ENCODE results near the gene TUBGCP3.

DNA sequence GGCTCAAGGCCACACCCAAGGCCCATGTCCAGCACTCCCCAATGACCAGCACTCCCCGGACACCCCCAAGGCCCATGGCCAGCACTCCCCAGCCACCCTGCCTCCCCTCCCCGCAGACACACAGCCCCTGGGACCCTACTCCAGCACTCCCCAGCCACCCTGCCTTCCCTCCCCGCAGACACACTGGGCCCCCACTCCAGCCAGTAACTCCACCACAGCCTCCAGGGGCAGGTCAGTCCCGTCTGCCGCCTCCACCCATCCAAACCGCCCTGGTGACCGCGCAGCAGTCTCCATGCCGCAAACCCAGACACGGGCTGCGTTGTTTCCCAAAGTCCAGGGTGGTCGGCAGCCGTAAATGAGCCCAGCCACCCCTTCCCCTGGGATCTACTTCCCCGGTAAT lies 141.1 kb downstream of the TUBGCP3 start:
- TF ChIP-seq, protein P1, sequence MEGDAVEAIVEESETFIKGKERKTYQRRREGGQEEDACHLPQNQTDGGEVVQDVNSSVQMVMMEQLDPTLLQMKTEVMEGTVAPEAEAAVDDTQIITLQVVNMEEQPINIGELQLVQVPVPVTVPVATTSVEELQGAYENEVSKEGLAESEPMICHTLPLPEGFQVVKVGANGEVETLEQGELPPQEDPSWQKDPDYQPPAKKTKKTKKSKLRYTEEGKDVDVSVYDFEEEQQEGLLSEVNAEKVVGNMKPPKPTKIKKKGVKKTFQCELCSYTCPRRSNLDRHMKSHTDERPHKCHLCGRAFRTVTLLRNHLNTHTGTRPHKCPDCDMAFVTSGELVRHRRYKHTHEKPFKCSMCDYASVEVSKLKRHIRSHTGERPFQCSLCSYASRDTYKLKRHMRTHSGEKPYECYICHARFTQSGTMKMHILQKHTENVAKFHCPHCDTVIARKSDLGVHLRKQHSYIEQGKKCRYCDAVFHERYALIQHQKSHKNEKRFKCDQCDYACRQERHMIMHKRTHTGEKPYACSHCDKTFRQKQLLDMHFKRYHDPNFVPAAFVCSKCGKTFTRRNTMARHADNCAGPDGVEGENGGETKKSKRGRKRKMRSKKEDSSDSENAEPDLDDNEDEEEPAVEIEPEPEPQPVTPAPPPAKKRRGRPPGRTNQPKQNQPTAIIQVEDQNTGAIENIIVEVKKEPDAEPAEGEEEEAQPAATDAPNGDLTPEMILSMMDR (IDR thresholded peaks at IDR 0.05): no peak
- no peak for TF ChIP-seq POLR2AphosphoS5 (IDR thresholded peaks at IDR 0.05)
